HG03378 (cell line): ENCODE results near the gene DUSP1.
"Not testable (repeated sequence)": the region's sequence is repeated elsewhere in the genome, so short reads cannot be mapped to it uniquely, and the experiment has no call there.

Experiments
- ATAC-seq: cut with Tn5 transposase; IDR thresholded peaks from one replicate; pipeline ENCODE4 v1.9.1; 2021; ENCODE audit warnings: mild to moderate bottlenecking, moderate library complexity; ENCODE audit not compliant: unreplicated experiment

DUSP1 gene, protein sequence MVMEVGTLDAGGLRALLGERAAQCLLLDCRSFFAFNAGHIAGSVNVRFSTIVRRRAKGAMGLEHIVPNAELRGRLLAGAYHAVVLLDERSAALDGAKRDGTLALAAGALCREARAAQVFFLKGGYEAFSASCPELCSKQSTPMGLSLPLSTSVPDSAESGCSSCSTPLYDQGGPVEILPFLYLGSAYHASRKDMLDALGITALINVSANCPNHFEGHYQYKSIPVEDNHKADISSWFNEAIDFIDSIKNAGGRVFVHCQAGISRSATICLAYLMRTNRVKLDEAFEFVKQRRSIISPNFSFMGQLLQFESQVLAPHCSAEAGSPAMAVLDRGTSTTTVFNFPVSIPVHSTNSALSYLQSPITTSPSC

DNA sequence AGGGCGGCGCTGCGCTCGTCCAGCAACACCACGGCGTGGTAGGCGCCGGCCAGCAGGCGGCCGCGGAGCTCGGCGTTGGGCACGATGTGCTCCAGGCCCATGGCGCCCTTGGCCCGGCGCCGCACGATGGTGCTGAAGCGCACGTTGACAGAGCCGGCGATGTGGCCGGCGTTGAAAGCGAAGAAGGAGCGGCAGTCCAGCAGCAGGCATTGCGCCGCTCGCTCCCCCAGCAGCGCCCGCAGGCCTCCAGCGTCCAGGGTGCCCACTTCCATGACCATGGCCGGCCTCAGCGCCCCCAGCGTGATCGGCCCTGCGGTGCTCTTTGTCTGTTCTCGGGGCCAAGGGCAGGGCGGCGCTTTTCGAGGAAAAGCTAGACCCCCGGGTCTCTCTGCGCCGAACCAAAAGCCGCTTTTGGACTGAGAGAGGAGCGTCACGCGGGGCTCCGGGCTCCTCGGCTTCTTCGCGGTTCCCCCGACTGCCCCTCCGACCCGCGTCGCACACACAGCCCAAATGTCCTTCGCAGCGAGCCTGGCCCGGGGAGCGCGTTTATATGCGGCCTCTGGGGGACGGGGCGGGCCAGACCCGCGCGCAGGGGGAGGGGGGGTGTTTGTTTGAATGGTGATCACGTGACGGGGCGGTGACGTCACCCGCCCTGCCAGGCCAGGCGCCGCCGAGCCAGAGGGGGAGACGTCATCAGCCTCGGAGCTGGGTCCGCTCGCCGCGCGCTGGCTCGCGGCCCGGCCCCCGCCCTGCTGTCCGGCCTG lies at the start of gene DUSP1:
TSS of gene DUSP1 (minus strand) at position 521 of the 764 bp plus-strand sequence. CDS start at position 278, 243 bp downstream.
- ATAC-seq: peak; percentile 35

DNA sequence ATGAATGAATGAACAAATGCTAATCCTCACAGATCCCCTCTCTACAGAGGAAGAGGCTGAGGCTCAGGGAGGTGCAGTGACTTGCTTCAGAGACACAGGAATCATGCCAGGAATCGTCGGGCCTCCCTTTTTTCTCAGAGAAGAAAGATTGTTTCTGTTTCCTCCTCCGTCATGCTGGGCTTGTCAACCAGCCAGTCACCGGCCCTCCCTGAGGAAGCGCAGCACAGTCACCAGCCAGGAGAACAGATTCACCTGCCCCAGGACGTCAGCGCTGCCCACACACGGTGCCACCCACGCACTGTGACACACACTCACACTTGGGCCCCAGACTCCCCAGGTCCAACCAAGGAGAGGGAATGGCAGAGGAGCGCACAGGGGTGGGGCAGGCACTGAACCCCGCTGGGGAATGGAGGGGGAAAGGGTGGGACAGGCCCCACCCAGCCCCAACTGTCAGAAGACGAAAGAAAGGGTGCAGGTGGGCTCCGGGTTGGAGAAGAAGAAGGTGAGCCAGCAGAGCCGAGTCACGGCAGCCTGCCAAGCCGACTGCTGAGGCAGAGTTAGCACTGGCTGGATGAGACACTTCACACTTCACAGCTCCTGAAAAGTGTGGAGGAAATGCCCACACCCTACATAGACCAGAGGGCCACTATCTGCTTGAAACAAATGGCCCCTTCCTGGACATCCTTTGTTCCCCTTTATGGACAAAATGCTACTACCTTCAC lies 49.2 kb upstream of the DUSP1 start:
- ATAC-seq: no peak

DNA sequence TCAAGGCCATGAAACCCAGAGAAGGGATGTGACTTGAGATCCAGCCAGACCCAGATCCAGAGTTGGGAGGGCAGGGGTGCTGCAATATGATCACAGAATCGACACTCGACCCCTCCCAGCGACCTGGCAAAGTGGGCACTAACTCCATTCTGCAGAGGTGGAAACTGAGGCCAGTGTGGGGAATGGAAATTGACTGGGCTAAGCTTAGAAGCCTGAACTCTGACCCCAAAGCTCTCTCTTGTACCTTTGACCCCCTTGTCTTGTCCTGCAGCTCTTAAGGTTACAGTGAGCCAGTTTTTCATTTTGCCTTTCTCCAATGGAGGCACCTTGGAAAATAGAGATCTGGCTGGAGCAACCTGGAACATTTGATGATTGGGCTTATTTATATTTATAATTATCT lies 48.6 kb upstream of the DUSP1 start:
- no peak for ATAC-seq

GRCh38 chr5:172818081-172818480 lies 47.1 kb upstream of the DUSP1 start:
- ATAC-seq: no peak

- ATAC-seq: no peak
Observed at GRCh38 chr5:172817664-172818063, 46.7 kb upstream of the DUSP1 start.

DNA sequence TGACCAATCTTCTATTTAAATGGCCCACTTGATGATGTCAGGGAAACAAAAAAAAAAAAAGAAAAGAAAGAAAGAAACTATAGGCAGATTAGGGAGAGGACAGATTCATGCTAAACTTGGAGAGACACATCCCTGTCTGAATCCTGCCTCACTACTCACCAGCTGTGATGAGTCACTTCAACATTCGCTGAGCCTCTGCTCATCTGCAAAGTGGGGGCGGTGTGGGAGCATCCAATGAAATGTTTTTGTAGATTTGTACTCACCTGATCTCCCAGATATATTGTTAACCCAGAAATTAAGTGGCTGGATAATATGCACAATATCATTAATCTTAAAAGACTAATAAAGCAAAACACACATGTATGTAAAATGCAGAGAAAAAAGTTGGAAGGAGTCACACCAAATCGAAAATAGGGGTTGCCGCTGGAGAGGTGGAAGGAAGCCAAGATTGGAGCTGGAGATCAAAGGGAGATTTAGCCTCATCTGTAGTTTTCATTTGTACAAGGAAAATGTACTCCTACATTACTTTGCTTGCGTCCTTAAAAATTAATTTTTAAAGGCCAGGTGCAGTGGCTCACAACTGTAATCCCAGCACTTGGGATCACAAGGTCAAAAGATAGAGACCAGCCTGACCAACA lies 46.0 kb upstream of the DUSP1 start:
- no peak for ATAC-seq

DNA sequence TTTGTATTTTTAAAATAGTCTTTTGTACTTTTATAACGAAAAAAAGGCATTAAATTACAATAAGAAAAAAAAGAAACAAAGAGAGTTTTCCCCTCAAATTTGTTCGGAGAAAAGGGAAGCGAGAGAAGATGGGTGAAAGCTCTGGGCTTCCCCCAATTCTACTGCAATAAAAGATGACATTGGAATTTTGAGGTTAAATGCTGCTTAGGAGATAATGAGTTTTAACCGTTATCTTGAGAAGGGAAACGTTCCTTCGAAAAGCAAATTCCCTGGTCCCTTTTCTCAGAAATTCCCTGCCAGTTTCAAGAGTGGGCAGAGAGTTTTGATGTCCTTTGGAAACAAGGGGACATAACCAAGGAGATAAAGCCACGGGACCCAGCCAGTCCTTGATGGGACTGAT lies 44.6 kb upstream of the DUSP1 start:
- no peak for ATAC-seq

GRCh38 chr5:172810996-172811395 lies 40.0 kb upstream of the DUSP1 start:
- ATAC-seq: not testable (repeated sequence)

GRCh38 chr5:172809774-172810173 lies 38.8 kb upstream of the DUSP1 start:
- no peak for ATAC-seq

- ATAC-seq: no peak
Observed at GRCh38 chr5:172807766-172808311, 36.8 kb upstream of the DUSP1 start.

DNA sequence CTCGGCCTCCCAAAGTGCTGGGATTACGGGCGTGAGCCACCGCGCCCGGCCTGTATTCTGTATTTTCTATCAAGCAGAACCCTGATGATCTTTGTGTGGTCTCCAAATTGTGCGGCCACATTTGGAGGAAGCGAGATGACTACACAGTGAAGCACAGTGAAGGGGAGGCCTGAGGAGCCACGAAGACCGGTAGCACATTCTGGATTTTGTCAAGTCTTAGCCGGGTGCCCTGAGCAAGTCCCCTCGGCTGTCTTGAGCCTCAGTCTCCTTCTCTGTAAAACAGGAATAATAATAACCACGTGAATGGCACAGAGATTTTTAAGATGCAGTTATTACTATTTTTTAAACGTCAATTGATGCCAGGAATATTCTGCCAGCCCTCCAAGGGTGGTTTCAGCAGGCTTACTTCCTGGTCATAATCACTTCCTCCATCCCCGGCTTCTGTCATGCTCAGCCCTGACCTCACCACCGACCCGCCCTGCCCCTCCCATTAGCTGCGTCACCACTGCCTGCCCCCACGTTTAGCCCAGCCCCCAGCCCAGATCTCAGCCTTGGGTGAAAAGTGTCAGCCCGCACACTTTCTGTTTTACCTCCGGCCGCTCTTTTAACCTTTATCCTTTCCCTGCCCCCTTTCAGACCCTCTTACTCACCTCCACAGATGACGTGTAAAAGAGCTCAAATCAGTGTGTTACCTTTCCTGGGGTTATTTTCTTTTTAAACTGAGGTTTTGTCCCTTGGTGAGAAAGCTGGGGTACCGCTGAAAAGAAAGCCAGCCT lies 36.1 kb upstream of the DUSP1 start:
- ATAC-seq: peak; percentile 85

GRCh38 chr5:172805736-172806255 lies 34.8 kb upstream of the DUSP1 start:
- ATAC-seq: no peak

DNA sequence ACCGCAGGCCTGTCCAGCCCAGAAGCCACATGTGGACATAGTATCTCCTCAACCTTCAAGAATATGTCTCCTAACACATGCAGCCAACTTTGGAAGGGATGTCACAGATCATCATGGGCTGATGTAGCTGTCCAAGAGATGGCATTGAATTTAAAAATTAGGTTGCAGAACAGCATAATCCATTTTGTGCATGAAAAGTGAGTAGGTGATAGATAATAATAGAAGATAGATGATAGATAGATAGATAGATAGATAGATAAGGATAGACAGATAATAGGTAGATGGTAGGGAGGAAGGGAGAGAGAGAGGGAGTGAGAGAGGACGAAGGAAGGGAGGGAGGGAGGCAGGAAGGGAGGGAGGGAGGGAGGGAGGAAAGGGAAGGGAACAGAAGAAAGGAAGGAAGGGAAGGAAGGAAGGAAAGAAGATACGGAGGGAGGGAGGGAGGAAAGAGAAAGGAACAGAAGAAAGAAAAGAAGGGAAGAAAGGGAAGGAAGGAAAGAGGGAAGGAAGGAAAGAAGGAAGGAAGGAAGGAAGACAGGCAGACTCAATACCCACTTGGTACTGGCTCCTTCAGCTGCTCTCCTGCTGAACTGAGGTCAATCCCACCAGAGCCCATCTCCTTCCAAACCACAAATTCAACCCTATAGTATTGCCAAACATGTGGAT lies 34.2 kb upstream of the DUSP1 start:
- ATAC-seq: no peak

GRCh38 chr5:172802567-172803176 lies 31.7 kb upstream of the DUSP1 start:
- no peak for ATAC-seq

GRCh38 chr5:172802112-172802511 lies 31.1 kb upstream of the DUSP1 start:
- ATAC-seq: no peak

- no peak for ATAC-seq
Observed at GRCh38 chr5:172801179-172801671, 30.2 kb upstream of the DUSP1 start.

DNA sequence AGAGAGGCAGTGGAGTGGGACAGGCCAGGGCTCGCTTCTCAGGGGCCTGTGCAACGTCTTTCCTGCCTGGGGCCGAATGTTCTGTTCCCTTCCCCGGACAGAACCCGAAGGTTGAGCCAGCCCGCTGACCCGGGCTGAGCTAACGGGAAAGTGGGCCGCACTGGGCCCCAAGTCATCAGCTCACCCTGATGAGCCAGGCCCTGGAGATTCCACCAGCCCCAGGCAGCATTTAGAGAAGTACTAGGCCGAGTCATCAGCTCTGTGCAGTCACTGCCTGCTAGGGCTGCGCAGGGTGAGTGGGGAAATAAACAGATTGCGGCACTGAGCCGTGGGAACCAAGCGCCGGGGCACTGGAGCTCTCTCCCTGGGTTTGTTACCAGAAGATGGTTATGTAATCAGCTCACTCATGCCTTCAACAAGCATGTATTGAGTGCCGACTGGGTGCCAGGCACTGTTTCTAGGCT lies 29.1 kb upstream of the DUSP1 start:
- ATAC-seq: no peak

- ATAC-seq: no peak
Observed at GRCh38 chr5:172799416-172799815, 28.4 kb upstream of the DUSP1 start.
